Measurements from ENCODE around the gene CALN1.

GRCh38 chr7:72017756-72018155 lies 394.4 kb downstream of the CALN1 start:
- TF ChIP-seq, protein P1, sequence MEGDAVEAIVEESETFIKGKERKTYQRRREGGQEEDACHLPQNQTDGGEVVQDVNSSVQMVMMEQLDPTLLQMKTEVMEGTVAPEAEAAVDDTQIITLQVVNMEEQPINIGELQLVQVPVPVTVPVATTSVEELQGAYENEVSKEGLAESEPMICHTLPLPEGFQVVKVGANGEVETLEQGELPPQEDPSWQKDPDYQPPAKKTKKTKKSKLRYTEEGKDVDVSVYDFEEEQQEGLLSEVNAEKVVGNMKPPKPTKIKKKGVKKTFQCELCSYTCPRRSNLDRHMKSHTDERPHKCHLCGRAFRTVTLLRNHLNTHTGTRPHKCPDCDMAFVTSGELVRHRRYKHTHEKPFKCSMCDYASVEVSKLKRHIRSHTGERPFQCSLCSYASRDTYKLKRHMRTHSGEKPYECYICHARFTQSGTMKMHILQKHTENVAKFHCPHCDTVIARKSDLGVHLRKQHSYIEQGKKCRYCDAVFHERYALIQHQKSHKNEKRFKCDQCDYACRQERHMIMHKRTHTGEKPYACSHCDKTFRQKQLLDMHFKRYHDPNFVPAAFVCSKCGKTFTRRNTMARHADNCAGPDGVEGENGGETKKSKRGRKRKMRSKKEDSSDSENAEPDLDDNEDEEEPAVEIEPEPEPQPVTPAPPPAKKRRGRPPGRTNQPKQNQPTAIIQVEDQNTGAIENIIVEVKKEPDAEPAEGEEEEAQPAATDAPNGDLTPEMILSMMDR (IDR thresholded peaks at IDR 0.05) = no peak
- TF ChIP-seq POLR2A (IDR thresholded peaks at IDR 0.05) = no peak
- no peak for TF ChIP-seq EP300 (IDR thresholded peaks at IDR 0.05)

Measured in ovary (tissue), 3 donors.